Activated T-helper 2 cell treated with anti-CD3 and anti-CD28 coated beads, Interferon-gamma antibody, Interleukin-2, Interleukin-4, amounts not matched to agents 10 μg/mL and 5 μg/mL and 100 μg/mL, durations not matched to agents 14 hours and 24 hours and 36 hours (primary cell): ENCODE data around the gene DBX2. TPM values are rescaled to one million over a fixed set of nuclear protein-coding genes. Genes with fewer than 3 reads are reported as not detected.
"Not testable (repeated sequence)": the region's sequence is repeated elsewhere in the genome, so short reads cannot be mapped to it uniquely, and the experiment has no call there.

Experiments used
- DNase-seq: peaks from one replicate; pipeline ENCODE4 v3.0.0; 2021; ENCODE audit warnings: low spot score
- H3K27ac Mint-ChIP-seq: one replicate; pipeline ENCODE4 v1.8.0; 2021; ENCODE audit warnings: mixed read lengths
- H3K27me3 Mint-ChIP-seq: one replicate; pipeline ENCODE4 v1.8.0; 2021; ENCODE audit warnings: low read depth, mixed read lengths
- H3K36me3 Mint-ChIP-seq: one replicate; pipeline ENCODE4 v1.8.0; 2021; ENCODE audit warnings: low read depth, mixed read lengths
- H3K4me1 Mint-ChIP-seq: one replicate; pipeline ENCODE4 v1.8.0; 2021; ENCODE audit warnings: low read depth, mixed read lengths
- H3K4me3 Mint-ChIP-seq: one replicate; pipeline ENCODE4 v1.8.0; 2021; ENCODE audit warnings: low read depth, mild to moderate bottlenecking, moderate library complexity, mixed read lengths
- H3K9me3 Mint-ChIP-seq: one replicate; pipeline ENCODE4 v1.8.0; 2021; ENCODE audit warnings: mixed read lengths
- intact Hi-C: fragments of 100-400 bp; cut with micrococcal nuclease; formaldehyde crosslinking; loops from one replicate; pipeline ENCODE4 v1.15.1; 2023
- total RNA-seq: library from RNA; stranded (reverse); gene quantifications from 2 replicates; pipeline ENCODE4 v1.2.3, GENCODE V29; 2022

DBX2 gene
- not detected in 2 replicates for total RNA-seq

DNA sequence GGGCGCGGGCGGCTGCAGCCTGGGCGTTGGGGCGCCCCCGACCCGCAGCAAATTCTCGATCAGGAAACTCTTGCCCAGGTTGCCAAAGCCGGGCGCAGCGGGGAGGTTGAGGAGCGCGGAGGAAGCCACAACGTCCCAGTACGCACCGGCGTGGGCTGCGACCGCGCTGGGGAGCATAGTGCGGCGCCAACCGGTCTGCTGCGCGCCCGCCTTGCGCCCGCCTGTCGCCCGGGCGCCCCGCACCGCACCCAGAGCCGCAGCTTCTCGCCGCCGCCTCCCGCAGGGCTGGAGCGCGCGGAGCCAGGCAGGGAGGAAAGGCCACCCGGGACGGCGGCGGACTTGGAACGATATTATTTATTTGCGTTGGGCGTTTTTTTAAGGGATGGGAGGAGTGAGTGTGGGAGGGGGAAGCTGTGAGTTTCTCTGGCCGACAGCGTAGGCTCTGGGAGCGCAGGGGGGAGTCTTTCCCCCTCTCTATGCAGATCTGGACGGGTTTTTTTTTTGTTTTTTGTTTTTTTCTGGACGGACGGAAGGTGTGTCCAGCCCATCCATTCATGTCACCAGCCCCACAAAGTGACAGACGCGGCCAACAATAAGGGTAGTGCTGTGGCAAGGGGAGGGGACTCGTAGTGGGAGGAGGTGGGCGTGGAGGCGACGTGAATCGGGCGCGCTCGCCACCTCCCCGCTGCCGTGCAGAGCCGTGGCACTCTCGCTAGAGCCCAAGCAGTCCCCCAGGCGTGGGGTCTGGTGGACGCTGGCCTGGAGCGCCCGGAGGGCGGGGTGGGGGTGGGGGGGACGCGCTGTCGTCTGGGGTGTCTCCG is at the start of gene DBX2:
DBX2 (minus strand) TSS at position 349 of the 821 bp plus-strand sequence; CDS start at position 177, 172 bp downstream.
- intact Hi-C loops, result no loop called here
- peak within 1 kb of the TSS; percentile 13 for H3K4me3 Mint-ChIP-seq
- no peaks in the 10 kb centered on the region for H3K4me1 Mint-ChIP-seq
- H3K27ac Mint-ChIP-seq, result no peak within 1 kb of the TSS
- no peaks in the 10 kb centered on the region for H3K9me3 Mint-ChIP-seq
- no peaks in the 10 kb centered on the region for H3K36me3 Mint-ChIP-seq
- no peak for DNase-seq
- peaks cover 52% of the 10 kb centered on the region for H3K27me3 Mint-ChIP-seq

DNA sequence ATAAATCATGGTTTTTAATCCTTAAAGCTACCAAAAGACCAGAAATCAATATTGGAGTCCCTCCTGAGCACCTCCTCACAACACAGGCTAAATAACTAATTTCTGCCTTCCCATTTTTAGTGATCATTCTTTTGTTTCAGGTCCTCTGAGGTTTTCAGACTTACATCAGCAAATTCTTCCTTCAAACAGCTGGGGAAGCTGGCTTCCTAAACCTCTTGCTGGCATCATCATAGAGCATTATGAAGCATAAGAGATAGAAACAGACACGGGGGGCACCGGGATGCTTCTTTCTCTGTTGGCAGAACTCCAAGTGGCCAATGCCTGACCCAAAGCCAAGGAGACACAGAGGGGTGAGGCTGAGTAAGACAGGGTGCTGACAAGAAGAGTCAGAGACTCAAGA is 47.9 kb upstream of the DBX2 start:
- H3K36me3 Mint-ChIP-seq, result no peaks in the 10 kb centered on the region
- no peaks in the 10 kb centered on the region for H3K4me1 Mint-ChIP-seq
- no peak overlapping the region for H3K27ac Mint-ChIP-seq
- no peak for DNase-seq
- H3K9me3 Mint-ChIP-seq, result no peaks in the 10 kb centered on the region
- H3K4me3 Mint-ChIP-seq, result no peak overlapping the region
- intact Hi-C loops, result no loop called here
- no peaks in the 10 kb centered on the region for H3K27me3 Mint-ChIP-seq

DNA sequence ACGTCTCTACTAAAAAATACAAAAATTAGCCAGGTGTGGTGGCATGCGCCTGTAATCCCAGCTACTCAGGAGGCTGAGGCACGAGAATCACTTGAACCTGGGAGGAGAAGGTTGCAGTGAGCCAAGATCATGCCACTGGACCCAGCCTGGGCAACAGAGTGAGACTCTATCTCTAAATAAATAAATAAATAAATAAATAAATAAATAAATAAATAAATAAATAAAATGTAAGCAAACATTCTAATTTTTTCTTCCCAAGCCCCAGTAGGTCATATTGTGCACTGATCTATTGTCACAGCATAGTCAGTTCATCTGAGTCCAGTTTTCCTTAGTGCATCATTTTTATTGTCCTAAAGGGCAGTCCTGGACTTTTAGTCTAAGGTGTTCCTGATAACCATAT is 44.5 kb upstream of the DBX2 start:
- DNase-seq, H3K9me3 Mint-ChIP-seq, H3K27ac Mint-ChIP-seq, H3K4me1 Mint-ChIP-seq, intact Hi-C loops, H3K36me3 Mint-ChIP-seq, H3K27me3 Mint-ChIP-seq, H3K4me3 Mint-ChIP-seq: not testable (repeated sequence)

DNA sequence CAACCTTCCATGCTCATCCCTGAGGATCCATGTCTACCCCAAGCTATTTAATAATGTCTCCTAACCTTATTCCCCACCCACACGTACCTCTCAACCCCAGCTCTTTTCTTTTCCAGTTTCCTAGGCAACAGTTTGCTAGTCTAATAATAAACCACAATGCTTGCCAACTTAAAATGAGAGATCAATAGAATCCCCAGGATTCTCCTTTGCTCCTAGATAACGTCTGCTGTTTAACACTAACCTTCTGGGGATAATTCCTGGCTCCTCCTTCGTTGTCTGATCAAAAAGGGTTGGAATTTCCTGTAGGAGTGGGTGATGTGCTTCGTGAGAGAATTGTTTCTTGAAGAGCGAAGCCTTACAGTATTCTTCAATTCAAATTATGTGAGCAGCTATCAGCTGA is 42.2 kb upstream of the DBX2 start:
- H3K36me3 Mint-ChIP-seq, result no peaks in the 10 kb centered on the region
- DNase-seq, result no peak
- H3K27ac Mint-ChIP-seq, result no peak overlapping the region
- intact Hi-C loops, result no loop called here
- H3K4me1 Mint-ChIP-seq, result no peaks in the 10 kb centered on the region
- H3K27me3 Mint-ChIP-seq, result no peaks in the 10 kb centered on the region
- no peak overlapping the region for H3K4me3 Mint-ChIP-seq
- H3K9me3 Mint-ChIP-seq, result no peaks in the 10 kb centered on the region

DNA sequence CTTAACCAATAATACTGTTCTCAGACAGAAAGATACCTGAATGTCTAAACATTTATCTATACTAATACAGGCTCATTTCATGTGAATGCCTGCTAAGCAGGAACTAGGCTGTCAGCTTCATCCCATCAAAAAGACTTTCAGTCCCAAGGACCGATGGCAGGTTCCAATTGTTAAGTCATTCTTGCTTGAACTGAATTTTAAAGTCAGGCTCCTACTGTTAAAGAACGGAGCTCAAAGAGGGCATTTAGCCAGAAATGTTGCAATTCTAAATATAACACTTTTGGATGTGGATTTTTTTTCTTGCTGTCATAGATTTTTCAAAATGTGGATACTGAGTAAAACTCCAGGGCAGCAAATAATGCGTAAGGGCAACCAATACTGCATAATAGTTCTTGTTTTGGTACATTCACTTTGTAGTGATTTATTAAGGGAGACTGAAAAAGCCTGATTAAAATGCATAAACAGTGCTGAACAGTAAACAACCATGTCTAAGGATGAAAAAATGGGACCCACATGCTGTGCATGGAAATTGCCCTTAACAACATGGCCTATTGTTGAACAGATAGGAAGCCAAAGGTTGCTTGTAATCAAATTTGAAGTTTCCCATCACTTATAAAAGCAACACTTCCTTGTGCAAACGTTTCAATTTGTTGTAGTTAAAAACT is 38.6 kb upstream of the DBX2 start:
- H3K4me1 Mint-ChIP-seq, result no peaks in the 10 kb centered on the region
- no peak overlapping the region for H3K4me3 Mint-ChIP-seq
- peaks cover 6% of the 10 kb centered on the region for H3K9me3 Mint-ChIP-seq
- no peaks in the 10 kb centered on the region for H3K27me3 Mint-ChIP-seq
- no peak for DNase-seq
- no peaks in the 10 kb centered on the region for H3K36me3 Mint-ChIP-seq
- H3K27ac Mint-ChIP-seq, result no peak overlapping the region
- intact Hi-C loops, result no loop called here

DNA sequence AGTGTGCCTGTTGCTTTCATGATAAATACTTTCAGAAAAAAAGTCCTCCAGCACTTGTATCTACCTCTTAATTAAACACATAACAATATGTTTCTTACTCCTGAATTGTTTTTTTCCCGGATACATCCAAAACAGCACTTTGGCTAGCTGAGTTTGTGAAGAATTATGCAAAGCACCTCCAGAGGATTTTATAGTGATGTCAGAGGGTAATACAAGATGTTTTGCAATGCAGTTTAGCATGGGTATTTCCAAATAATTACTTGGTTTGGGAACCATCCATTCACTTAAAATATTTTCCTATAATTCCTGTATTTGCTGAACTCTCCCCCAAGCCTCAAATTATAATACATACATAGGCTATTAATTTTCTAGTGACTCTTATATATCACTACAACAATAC is 37.7 kb upstream of the DBX2 start:
- Mint-ChIP-seq H3K27ac (no peak overlapping the region), H3K36me3 (no peaks in the 10 kb centered on the region), H3K9me3 (peaks cover 6% of the 10 kb centered on the region), H3K4me3 (no peak overlapping the region), H3K27me3 (no peaks in the 10 kb centered on the region), H3K4me1 (no peaks in the 10 kb centered on the region)
- intact Hi-C loops, result no loop called here
- no peak for DNase-seq

DNA sequence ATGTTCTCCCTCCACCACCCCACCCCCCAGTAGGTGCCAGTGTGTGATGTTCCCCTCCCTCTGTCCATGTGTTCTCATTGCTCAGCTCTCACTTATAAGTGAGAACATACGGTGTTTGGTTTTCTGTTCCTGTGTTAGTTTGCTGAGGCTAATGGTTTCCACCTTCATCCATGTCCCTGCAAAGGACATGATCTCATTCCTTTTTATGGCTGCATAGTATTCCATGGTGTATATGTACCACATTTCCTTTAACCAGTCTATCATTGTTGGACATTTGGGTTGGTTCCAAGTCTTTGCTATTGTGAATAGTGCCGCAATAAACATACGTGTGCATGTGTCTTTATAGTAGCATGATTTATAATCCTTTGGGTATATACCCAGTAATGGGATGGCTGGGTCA is 33.3 kb upstream of the DBX2 start:
- intact Hi-C loops, H3K36me3 Mint-ChIP-seq, H3K27ac Mint-ChIP-seq, H3K27me3 Mint-ChIP-seq, H3K4me1 Mint-ChIP-seq, DNase-seq, H3K4me3 Mint-ChIP-seq, H3K9me3 Mint-ChIP-seq: not testable (repeated sequence)

DNA sequence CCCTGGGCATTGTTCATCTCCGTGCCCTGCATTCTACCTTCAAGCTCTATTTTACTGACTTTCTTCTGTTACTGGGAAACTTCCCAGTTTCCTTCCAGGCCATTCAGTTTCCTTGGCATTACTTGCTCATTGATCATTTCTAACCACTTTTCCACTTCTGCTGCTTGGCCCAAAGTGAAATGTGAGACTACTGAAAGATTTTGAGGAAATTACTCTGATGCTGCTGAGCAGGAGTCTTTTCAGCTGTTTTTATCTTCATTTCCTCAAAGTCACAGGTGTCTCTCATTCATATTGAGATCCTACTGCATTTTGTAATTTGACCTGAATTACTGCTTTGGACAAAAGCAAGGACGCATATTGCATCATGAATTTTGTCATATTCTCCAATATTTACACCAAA is 26.4 kb upstream of the DBX2 start:
- peaks cover 6% of the 10 kb centered on the region for H3K27me3 Mint-ChIP-seq
- H3K4me3 Mint-ChIP-seq, result no peak overlapping the region
- H3K4me1 Mint-ChIP-seq, result no peaks in the 10 kb centered on the region
- no peaks in the 10 kb centered on the region for H3K36me3 Mint-ChIP-seq
- no peak for DNase-seq
- no peaks in the 10 kb centered on the region for H3K9me3 Mint-ChIP-seq
- H3K27ac Mint-ChIP-seq, result no peak overlapping the region
- intact Hi-C loops, result no loop called here

DNA sequence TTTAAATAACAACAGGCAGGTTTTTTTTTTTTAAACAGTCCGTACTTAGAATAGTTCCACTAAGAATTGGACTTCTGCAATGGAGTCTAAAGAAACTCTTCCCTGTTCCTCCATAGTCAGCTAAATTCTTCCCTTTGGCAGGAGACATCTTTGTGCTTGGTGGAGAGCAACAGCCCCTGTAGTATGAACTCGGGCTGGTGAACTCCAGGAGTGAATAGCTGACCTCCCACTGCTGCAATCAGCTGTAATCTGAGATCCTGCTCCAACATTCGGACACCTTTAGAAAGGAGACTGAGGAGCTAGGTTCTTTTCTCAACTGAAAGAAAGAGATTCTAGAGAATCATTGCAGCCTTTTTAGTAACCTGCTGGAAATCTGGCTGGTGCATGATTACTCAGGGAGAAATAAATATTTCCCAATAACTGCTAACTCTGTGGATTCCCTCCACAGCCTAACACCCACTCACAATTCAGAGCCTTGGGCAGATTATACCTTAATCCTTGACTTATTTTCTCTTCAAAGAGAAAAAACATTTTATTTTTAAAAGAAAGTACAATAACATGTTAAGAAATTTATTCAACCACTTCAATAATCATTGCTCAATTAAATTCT is 25.6 kb upstream of the DBX2 start:
- intact Hi-C loops, result no loop called here
- peaks cover 6% of the 10 kb centered on the region for H3K27me3 Mint-ChIP-seq
- no peaks in the 10 kb centered on the region for H3K9me3 Mint-ChIP-seq
- H3K4me1 Mint-ChIP-seq, result no peaks in the 10 kb centered on the region
- H3K36me3 Mint-ChIP-seq, result no peaks in the 10 kb centered on the region
- H3K27ac Mint-ChIP-seq, result no peak overlapping the region
- DNase-seq, result no peak
- no peak overlapping the region for H3K4me3 Mint-ChIP-seq

DNA sequence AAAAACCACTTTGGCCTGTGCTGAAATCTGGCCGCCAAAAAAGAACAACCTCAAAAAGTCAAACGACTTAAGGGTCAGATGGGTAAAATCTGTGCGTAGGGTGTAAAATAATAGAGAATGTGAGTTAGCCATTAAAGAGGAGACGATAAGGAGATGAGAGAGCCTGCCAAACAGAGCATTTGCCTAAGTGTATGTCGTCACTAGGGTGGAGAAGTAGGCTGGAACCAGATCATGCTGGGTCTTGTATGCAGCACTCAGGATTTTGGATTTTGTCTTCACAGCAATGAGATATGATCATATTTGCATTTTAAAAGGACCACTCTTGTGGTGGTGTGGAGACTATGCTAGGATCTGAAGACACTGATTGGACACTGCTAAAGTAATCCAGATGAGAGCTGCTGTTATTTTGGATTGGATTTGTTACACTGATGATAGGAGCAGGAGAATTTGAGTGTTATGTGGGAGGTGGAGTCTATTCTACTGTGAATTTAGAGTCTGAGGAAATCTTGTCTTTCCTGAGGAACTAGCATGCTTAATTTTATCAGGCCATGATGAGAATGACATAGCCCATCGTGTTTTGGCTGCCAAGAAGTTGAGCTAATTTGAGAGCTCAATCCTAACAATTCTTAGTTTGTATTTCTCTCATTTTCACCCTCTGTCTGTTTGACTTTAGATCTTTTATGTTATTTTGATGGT is 24.8 kb upstream of the DBX2 start:
- no peaks in the 10 kb centered on the region for H3K4me1 Mint-ChIP-seq
- peaks cover 6% of the 10 kb centered on the region for H3K27me3 Mint-ChIP-seq
- no peaks in the 10 kb centered on the region for H3K9me3 Mint-ChIP-seq
- DNase-seq, result no peak
- H3K4me3 Mint-ChIP-seq, result no peak overlapping the region
- intact Hi-C loops, result no loop called here
- no peaks in the 10 kb centered on the region for H3K36me3 Mint-ChIP-seq
- H3K27ac Mint-ChIP-seq, result no peak overlapping the region

DNA sequence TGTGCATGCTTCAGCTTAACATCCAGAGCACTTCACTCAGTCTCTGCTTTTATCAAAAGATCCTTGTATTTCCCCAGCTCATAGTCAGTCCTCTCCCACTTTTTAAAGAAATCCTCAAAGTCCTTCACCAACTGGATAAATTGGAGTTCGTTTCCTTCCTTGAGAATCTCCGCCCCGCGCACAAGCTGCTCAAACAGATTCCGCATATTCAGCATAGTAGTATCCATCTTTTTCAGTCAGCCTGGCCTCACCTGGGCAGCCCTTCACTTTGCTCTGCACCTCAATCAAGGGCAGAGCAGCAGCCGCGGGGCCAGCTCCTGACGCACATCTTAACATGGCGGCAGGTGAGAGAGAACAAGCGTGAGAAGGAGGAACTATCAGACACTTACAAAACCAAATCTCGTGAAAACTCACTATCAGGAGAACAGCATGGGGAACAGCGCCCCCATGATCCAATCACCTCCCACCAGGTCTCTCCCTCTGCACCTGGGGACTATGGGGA is 14.3 kb upstream of the DBX2 start:
- Mint-ChIP-seq H3K27me3 (no peaks in the 10 kb centered on the region), H3K4me3 (no peak overlapping the region), H3K4me1 (no peaks in the 10 kb centered on the region), H3K27ac (no peak overlapping the region), H3K36me3 (no peaks in the 10 kb centered on the region), H3K9me3 (peaks cover 28% of the 10 kb centered on the region)
- DNase-seq, result no peak
- intact Hi-C loops, result no loop called here

DNA sequence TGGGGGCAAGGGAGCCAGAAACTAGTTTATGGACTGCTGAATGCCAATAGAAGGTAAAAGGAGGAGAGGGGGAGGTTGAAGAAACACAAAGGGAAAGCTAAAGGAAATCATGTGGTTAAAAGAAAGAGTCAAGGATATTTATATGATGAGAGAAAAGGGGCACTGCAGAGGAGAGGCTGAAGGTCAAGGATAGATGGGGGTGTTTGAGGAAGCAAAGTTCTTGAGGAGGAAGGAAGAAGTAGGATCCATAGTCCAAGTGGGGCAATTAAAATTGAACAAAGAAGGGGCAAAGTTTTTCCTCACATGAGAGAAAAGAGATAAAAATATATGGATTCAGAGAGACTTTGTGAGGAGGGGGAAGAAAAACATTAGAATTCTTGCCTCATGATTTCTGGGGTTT is 10.1 kb upstream of the DBX2 start:
- intact Hi-C loops, result no loop called here
- H3K4me3 Mint-ChIP-seq, result no peak overlapping the region
- H3K36me3 Mint-ChIP-seq, result no peaks in the 10 kb centered on the region
- H3K27ac Mint-ChIP-seq, result no peak overlapping the region
- no peaks in the 10 kb centered on the region for H3K4me1 Mint-ChIP-seq
- peaks cover 2% of the 10 kb centered on the region for H3K27me3 Mint-ChIP-seq
- H3K9me3 Mint-ChIP-seq, result peaks cover 5% of the 10 kb centered on the region
- no peak for DNase-seq
